Caco-2 (cell line): ENCODE results near the gene FNDC11. TPM values are rescaled to one million over a fixed set of nuclear protein-coding genes. Genes with fewer than 3 reads are reported as not detected.

Experiments used
- BruUV-seq: library from RNA; stranded (reverse); fragments of 400-500 nt; replicated peaks from 2 replicates; lab custom pipeline; 2021; lab: Mats Ljungman, UMichigan
- CTCF ChIA-PET: fragments of 300-600 bp; sonication (Branson Sonifier 250); formaldehyde crosslinking; loops from one replicate; lab custom pipeline; 2022; ENCODE audit warnings: antibody characterized with exemption; lab: Charles Lee
- POLR2A ChIA-PET: fragments of 300-600 bp; sonication (Branson Sonifier 250); formaldehyde crosslinking; loops from one replicate; lab custom pipeline; 2022; ENCODE audit warnings: antibody characterized with exemption; lab: Charles Lee
- DNase-seq, 2 experiments: peaks; one replicate each; pipeline versions ENCODE4 v3.0.0 to v3.0.0-alpha.2; 2020 to 2022
- H3K27me3 ChIP-seq: replicated peaks from 2 replicates; pipeline ENCODE4 v1.6.0; 2011; ENCODE audit warnings: low read length; ENCODE audit not compliant: control insufficient read depth, insufficient read depth
- H3K36me3 ChIP-seq: 2 replicates; pipeline ENCODE4 v1.5.1; 2011; ENCODE audit warnings: low read length; ENCODE audit not compliant: control insufficient read depth, insufficient read depth
- H3K4me1 ChIP-seq: fragments of 250-450 bp; sonication (Bioruptor Pico); 2 replicates; pipeline ENCODE4 v1.5.1; 2020; ENCODE audit warnings: mild to moderate bottlenecking
- H3K4me3 ChIP-seq: 2 replicates; pipeline ENCODE4 v1.5.1; 2011; ENCODE audit warnings: low read depth, mild to moderate bottlenecking, control low read depth, low read length
- H3K9me3 ChIP-seq: fragments of 250-450 bp; sonication (Bioruptor Pico); 2 replicates; pipeline ENCODE4 v1.5.1; 2020; ENCODE audit warnings: mild to moderate bottlenecking, moderate library complexity
- H3K27ac Mint-ChIP-seq: one replicate; pipeline ENCODE4 v1.8.0; 2022; ENCODE audit warnings: mixed read lengths; ENCODE audit not compliant: unreplicated experiment
- H3K27me3 Mint-ChIP-seq: one replicate; pipeline ENCODE4 v1.8.0; 2022; ENCODE audit warnings: mixed read lengths; ENCODE audit not compliant: insufficient read depth, unreplicated experiment
- H3K36me3 Mint-ChIP-seq: one replicate; pipeline ENCODE4 v1.8.0; 2022; ENCODE audit warnings: mild to moderate bottlenecking, mixed read lengths; ENCODE audit not compliant: insufficient read depth, unreplicated experiment
- H3K4me1 Mint-ChIP-seq: one replicate; pipeline ENCODE4 v1.8.0; 2022; ENCODE audit warnings: low read depth, mixed read lengths; ENCODE audit not compliant: unreplicated experiment
- H3K4me3 Mint-ChIP-seq: one replicate; pipeline ENCODE4 v1.8.0; 2022; ENCODE audit warnings: mild to moderate bottlenecking, moderate library complexity, mixed read lengths; ENCODE audit not compliant: unreplicated experiment
- H3K9me3 Mint-ChIP-seq: one replicate; pipeline ENCODE4 v1.8.0; 2022; ENCODE audit warnings: mixed read lengths; ENCODE audit not compliant: unreplicated experiment
- intact Hi-C: fragments of 100-400 bp; cut with micrococcal nuclease; formaldehyde crosslinking; loops from one replicate; pipeline ENCODE4 v1.10.0; 2022; ENCODE audit not compliant: unreplicated experiment
- total RNA-seq: library from RNA; stranded (reverse); gene quantifications from 2 replicates; pipeline ENCODE4 v1.2.3, GENCODE V29; 2022
- TF ChIP-seq, protein P1 (sequence below), 2 experiments: fragments of 200-600 bp in 1 of 2; IDR thresholded peaks; 1 replicate in 1 of 2; 2 replicates in 1 of 2; pipeline versions ENCODE4 v1.5.1 to v1.8.0; 2011 to 2022; ENCODE audit warnings: antibody characterized with exemption in 1 of 2, control low read depth in 1 of 2, inconsistent platforms in 1 of 2, low read depth in 1 of 2, low read length in 1 of 2, mild to moderate bottlenecking in 1 of 2, moderate library complexity in 1 of 2; ENCODE audit not compliant: insufficient read depth in 1 of 2, severe bottlenecking in 1 of 2, unreplicated experiment in 1 of 2

Gene FNDC11
- total RNA-seq, 1 experiment from 2014 or later, result not detected

DNA sequence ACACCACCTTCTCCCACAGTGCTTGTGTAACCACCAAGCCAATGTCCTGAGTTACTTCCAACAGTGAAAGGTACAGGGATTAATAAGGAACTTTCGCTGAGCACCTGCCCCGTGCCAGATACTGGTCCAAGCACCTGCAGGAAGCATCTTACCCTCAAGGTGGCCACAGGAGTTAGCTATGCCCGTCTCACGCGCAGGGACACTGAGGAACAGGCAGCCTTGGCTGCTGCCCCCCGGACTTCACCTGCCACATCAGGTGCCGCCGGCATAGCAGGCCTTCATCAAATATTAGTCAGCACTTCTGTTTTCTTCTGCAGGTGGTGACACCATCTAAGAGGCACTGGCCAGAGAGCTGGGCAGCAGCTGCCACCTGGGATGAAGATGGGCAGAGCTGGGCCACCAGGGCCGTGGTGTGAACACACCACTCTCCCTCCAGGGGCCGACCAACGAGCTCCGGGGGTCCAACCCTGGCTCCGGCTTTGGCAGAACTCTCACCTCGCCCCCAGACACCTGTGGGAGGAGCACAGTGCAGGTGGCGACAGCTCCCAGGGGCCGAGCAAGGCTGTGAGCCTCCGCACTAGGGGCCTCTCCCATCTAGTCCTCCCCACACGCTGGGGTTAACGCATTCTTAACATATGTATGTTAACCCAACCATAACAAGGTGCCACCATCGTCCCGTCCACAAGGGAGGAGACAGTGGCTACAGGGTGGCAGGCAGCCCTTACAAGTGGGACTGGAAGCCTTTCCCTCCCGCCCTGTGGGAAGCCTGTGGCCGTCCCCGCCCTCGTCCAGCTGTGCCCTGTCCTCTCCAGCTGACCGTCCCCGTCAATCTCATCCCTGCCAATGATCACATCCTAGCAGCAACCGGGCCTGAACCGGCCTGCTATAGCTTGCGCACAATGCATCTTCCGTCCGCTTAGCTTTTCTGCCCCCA lies 36.3 kb upstream of the FNDC11 start:
- BruUV-seq, result no TSS peak
- Histone ChIP-seq H3K9me3 (peaks cover 7% of the 10 kb centered on the region), H3K36me3 (peaks cover 11% of the 10 kb centered on the region), H3K27me3 (no peaks in the 10 kb centered on the region), H3K4me1 (peaks cover 14% of the 10 kb centered on the region), H3K4me3 (no peak overlapping the region)
- ChIA-PET CTCF (interaction anchor here (0.5 to 0.6 kb wide), 2 partner anchors 51 to 57 kb away, joined by 3 read pairs; no protein-coding TSS in a partner anchor), POLR2A (interaction anchor here (0.6 kb wide), 1 partner anchor 9 kb away, joined by 3 read pairs; no protein-coding TSS in a partner anchor)
- H3K27me3 Mint-ChIP-seq, result peaks cover 3% of the 10 kb centered on the region
- H3K36me3 Mint-ChIP-seq, result peaks cover 35% of the 10 kb centered on the region
- intact Hi-C loops, result no loop called here
- H3K9me3 Mint-ChIP-seq, result no peaks in the 10 kb centered on the region
- no peak overlapping the region for H3K4me3 Mint-ChIP-seq
- no peaks in the 10 kb centered on the region for H3K4me1 Mint-ChIP-seq
- no peak for DNase-seq
- H3K27ac Mint-ChIP-seq, result no peak overlapping the region
- TF ChIP-seq, protein P1, sequence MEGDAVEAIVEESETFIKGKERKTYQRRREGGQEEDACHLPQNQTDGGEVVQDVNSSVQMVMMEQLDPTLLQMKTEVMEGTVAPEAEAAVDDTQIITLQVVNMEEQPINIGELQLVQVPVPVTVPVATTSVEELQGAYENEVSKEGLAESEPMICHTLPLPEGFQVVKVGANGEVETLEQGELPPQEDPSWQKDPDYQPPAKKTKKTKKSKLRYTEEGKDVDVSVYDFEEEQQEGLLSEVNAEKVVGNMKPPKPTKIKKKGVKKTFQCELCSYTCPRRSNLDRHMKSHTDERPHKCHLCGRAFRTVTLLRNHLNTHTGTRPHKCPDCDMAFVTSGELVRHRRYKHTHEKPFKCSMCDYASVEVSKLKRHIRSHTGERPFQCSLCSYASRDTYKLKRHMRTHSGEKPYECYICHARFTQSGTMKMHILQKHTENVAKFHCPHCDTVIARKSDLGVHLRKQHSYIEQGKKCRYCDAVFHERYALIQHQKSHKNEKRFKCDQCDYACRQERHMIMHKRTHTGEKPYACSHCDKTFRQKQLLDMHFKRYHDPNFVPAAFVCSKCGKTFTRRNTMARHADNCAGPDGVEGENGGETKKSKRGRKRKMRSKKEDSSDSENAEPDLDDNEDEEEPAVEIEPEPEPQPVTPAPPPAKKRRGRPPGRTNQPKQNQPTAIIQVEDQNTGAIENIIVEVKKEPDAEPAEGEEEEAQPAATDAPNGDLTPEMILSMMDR (IDR thresholded peaks at IDR 0.05; ENCODE audit: insufficient read depth in 1 of 2, low read depth in 1 of 2, low read length in 1 of 2, severe bottlenecking in 1 of 2, unreplicated experiment in 1 of 2), result no peak

DNA sequence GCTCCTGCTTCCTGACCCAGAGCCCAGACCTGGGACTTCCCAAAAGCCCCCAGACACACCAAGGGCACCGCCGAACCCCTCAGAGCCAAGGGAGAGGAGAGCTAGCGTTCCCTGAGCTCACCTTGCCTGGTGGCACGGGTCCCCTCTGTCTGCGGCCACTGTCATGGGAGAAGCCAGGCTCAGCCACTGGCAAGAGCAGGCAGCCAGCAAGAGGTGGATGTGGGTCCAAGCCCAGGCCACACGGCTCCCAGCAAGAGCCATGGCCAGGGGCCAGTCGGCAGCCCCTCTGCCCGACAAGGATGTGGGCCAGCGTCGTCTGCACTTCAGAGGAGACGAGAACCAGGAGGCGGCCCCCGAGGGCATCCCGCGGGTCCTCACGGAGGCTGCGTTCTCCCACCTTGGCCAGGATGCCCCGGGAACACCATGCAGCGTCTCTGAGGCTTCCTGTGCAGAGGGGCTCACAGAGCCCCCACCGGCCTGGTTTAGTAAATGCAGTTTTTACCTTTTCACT lies 35.6 kb upstream of the FNDC11 start:
- Histone ChIP-seq H3K36me3 (peaks cover 17% of the 10 kb centered on the region), H3K9me3 (peaks cover 11% of the 10 kb centered on the region), H3K27me3 (no peaks in the 10 kb centered on the region), H3K4me1 (peaks cover 14% of the 10 kb centered on the region), H3K4me3 (no peak overlapping the region)
- TF ChIP-seq, protein P1 (IDR thresholded peaks at IDR 0.05; ENCODE audit: insufficient read depth in 1 of 2, low read depth in 1 of 2, low read length in 1 of 2, severe bottlenecking in 1 of 2, unreplicated experiment in 1 of 2), result no peak
- POLR2A ChIA-PET, result interaction anchor here (0.6 kb wide), 1 partner anchor 8 kb away, joined by 3 read pairs; no protein-coding TSS in a partner anchor
- no peak for DNase-seq
- H3K9me3 Mint-ChIP-seq, result no peaks in the 10 kb centered on the region
- BruUV-seq, result no TSS peak
- peak overlapping the region; percentile 92 for H3K4me3 Mint-ChIP-seq
- peaks cover 43% of the 10 kb centered on the region for H3K36me3 Mint-ChIP-seq
- H3K27ac Mint-ChIP-seq, result no peak overlapping the region
- CTCF ChIA-PET, result interaction anchor here (0.6 kb wide), 1 partner anchor 50 kb away, joined by 3 read pairs; no protein-coding TSS in a partner anchor
- no peaks in the 10 kb centered on the region for H3K4me1 Mint-ChIP-seq
- no peaks in the 10 kb centered on the region for H3K27me3 Mint-ChIP-seq
- intact Hi-C loops, result no loop called here

DNA sequence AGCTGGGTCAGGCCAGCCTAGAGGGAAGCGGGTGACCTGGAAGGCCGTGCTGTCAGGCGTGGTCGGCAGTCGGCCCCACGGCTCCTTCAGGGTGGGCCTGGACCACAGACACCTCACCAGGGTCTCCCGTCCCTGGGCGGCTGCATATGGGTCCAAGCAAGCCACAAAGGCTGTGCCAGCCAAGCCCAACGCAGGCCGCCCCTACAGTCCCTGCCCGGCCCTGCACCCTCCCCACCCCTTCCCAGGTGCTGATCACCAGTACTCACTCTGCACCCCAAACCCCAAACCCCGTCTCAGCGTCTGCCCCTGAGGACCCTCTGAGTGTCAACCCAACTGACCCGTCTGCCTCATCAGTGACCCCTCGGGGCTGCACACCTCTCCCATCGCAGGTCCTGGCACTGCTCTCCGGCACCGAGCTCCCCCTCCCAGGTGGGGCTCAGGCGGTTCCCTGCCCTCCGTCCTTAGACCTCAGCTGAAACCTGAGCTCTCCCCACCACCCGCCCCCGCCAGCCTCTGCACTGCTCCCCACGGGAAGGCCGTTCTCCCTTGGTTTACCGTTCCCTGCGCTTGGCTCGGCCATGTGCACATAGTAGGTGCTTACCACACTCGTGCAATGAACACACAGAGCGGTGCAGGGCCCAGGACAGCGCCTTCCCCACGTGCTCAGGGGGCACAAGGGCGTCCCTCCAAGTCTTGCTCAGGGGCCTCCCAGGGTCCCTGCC lies 34.9 kb upstream of the FNDC11 start:
- no peaks in the 10 kb centered on the region for H3K9me3 Mint-ChIP-seq
- H3K4me1 Mint-ChIP-seq, result no peaks in the 10 kb centered on the region
- Histone ChIP-seq H3K36me3 (peaks cover 19% of the 10 kb centered on the region), H3K4me1 (peaks cover 14% of the 10 kb centered on the region), H3K27me3 (no peaks in the 10 kb centered on the region), H3K9me3 (peaks cover 17% of the 10 kb centered on the region), H3K4me3 (peak overlapping the region; percentile 97)
- CTCF ChIA-PET, result no interaction called here
- H3K27me3 Mint-ChIP-seq, result no peaks in the 10 kb centered on the region
- intact Hi-C loops, result no loop called here
- peaks cover 50% of the 10 kb centered on the region for H3K36me3 Mint-ChIP-seq
- peak overlapping the region; percentile 95 for H3K27ac Mint-ChIP-seq
- POLR2A ChIA-PET, result interaction anchor here (2.4 kb wide), 1 partner anchor 12 kb away, joined by 21 read pairs; no protein-coding TSS in a partner anchor
- TF ChIP-seq, protein P1 (IDR thresholded peaks at IDR 0.05; ENCODE audit: insufficient read depth in 1 of 2, low read depth in 1 of 2, low read length in 1 of 2, severe bottlenecking in 1 of 2, unreplicated experiment in 1 of 2), result no peak
- peak overlapping the region; percentile 92 for H3K4me3 Mint-ChIP-seq
- no TSS peak for BruUV-seq
- no peak for DNase-seq
